Left kidney (tissue), 2 donors: ENCODE results near the gene SANBR. TPM values are rescaled to one million over a fixed set of nuclear protein-coding genes. Genes with fewer than 3 reads are reported as not detected.

Experiments used
- DNase-seq: peaks from one replicate; pipeline ENCODE4 v3.0.0-alpha.2; 2013
- polyA plus RNA-seq: library from polyadenylated mRNA; unstranded; fragments of 120-200 nt; gene quantifications from one replicate; pipeline ENCODE4 v1.2.1, GENCODE V29; 2013; ENCODE audit not compliant: insufficient read length

The SANBR gene
- polyA plus RNA-seq, 1 donor = 29.2 TPM

DNA sequence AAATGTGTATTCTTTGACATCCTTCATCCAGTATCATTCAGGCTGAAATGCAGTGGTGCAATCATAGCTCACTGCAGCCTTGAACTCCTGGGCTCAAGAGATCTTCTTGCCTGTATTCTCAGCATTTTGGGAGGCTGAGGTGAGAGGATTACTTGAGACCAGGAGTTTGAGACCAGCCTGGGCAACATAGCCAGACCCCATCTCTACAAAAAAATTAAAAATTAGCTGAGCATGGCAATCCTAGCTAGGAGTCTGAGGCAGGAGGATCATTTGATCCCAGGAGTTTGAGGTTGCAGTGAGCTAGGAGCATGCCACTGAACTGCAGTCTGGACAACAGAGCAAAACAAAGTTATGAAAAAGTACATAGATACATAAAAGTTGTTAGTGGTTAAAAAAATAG lies 24.1 kb downstream of the SANBR start:
- no peak for DNase-seq

DNA sequence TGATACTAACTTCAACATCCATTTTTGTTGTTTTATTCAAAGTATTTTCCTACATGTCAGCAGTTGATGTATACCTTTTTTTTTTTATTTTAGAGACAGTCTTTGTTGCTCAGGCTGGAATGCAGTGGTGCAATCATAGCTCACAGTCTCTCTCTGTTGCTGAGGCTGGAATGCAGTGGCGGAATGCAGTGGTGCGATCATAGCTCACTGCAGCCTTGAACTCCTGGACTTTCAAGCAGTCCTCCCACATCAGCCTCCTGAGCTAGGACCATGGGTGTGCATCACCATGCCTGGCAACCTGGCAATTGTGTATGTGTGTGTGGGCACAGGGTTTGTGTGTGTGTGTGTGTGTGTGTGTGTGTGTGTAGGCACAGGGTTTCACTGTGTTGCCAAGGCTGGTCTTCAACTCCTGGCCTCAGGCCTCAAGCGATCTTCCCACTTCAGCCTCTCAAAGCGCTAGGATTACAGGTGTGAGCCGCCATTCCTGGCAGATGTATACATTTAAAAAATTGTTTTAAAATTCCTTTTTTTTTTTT lies 24.8 kb downstream of the SANBR start:
- no peak for DNase-seq

DNA sequence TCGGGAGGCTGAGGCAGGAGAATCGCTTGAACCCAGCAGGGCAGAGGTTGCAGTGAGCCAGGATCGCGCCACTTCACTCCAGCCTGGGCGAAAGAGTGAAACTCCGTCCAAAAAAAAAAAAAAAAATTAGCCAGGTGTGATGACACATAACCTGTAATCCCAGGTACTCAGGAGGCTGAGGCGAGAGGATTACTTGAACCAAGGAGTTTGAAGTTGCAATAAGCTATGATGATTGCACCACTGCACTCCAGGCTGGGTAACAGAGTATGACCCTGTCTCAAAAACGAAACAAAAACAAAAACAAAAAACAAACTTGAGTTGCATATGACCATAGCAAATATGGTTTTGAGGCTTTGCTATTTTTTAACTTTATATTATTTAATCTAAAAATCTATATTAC lies 25.8 kb downstream of the SANBR start:
- DNase-seq = no peak

DNA sequence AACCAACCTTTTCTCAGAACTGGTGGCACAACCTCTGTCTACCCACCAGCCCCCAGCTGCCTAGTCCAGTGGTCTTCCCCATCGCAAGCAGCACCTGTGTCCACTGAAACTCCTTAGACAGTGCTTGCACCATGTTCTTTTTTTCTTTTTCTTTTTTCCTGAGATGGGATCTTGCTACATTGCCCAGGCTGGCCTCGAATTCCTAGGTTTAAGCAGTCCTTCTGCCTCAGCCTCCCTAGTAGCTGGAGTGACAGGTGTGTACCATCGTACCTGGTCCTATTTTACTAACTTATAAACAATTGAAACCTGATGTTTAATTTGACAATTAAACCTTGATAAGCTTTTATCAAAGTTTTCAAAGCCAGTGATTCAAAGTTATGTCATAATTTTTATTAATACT lies 30.8 kb downstream of the SANBR start:
- DNase-seq = no peak

DNA sequence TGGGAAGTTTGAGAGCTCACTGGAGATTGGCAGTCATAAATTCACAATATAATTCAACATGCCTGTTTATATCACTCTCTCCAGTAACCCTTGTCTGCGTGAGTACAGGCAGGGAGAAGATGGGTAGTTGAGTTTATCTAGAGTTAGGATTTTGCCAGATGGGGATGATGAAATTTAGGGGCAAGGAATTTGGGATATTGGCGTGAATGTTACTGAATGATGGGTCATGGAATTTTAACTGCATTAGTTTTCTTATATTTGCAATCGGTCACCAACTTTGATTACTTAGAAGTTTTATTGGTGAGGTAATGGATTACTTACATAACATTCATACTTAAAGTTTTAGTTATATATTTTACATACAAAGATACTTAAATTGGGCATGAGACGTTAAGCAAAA lies 35.1 kb downstream of the SANBR start:
- no peak for DNase-seq

DNA sequence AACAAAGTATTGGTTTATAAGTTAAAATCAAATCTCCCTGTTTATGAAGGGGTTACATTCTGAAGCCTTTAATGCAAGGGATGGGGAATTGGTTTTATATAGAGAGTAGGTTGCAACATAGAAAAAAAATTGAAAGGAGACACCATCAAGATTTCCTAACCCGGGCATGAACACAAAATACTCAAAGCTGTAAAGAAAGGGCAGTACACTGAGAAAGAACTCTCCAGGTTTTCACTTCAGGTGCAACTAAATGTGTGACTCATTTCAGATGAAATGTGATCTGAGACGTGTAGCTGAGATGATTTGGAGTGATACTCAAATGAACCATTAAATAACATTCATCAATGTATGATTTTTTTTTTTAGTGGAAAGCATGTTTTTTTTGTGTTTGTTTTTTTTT lies 43.6 kb downstream of the SANBR start:
- no peak for DNase-seq

DNA sequence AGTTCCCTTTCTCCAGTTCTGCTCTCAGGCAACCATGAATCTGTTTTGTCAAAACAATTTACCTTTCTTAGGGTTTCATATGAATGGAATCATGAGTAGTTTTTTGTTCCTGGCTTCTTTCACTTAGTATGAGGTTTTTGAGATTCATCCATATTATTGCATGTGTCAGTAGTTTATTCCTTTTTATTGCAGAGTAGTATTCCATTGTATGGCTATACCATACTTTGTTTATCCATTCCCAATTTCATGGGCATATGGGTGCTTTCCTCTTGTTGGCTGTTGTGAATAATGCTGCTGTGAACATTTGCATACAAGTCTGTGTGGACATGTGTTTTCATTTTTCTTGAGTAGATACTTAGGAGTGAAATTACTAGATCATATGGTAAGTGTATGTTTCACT lies 46.0 kb downstream of the SANBR start:
- no peak for DNase-seq

DNA sequence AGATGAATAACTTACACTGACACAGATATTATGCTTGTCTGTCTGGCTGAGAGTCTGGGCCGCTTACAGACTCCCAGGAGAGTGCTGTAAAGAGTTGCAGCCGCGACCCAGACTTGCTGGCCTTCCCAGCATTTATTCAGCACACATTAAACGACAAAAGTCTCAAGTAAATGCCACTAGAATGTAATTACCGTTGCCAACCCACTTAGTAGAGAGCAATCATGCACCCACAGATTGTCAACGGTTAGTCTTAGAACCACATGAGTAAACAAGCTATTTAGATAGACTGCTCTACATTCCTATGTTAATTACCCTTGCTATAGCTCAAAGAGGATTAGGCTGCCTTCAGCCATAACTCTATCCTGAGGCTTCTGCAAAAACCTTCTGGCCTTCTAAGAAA lies 48.5 kb downstream of the SANBR start:
- no peak for DNase-seq

Other genes starting within 250 kb of the SANBR start
- gene REL, start 184.3 kb upstream of the SANBR start, polyA plus RNA-seq = 10.4 TPM
- 30.1 TPM for gene PEX13, start 48.2 kb upstream of the SANBR start, polyA plus RNA-seq
- 12.8 TPM for gene PUS10, start 47.6 kb upstream of the SANBR start, polyA plus RNA-seq
- gene C2orf74, start 96.3 kb downstream of the SANBR start, polyA plus RNA-seq = 42.4 TPM